Head of caudate nucleus (tissue), 42 donors: Measurements from ENCODE around the gene EIF4E3.

Source experiments
- DNase-seq, 42 donors: peaks; one replicate each; pipeline versions ENCODE4 v3.0.0 to v3.0.0-alpha.2; 2020 to 2021; ENCODE audit warnings: mixed read lengths in 7 of 42
- intact Hi-C: fragments of 100-400 bp; cut with DNase I; formaldehyde crosslinking; loops from one replicate; pipeline ENCODE4 v1.15.0; 2022

Gene EIF4E3

DNA sequence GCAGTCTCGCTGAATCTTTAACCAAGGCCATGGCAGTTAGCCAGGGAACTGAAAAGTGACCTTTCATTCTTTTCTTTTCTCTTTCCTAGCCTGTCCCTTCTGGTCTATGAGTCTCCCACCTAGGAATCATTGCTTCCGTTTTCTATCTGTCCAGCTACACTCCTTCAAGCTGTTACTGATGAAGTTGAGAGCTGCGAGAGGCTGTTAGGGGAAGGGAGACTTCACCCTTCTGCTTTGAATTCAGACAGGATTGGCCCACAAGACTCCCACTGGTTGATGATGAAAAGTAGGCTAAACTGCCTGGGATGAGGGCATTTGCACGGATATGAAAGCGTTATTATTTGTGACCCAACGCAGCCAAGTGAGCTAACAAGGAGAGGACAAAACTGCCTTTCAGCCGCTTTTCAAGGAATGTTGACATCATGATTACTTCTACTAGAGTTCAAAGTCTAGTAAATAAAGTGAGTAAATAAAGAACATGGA is 30.2 kb downstream of the EIF4E3 start:
- DNase-seq: peak in 27 of 42 donors; percentile 19 to 78 (median 50)
- intact Hi-C loops: no loop called here

DNA sequence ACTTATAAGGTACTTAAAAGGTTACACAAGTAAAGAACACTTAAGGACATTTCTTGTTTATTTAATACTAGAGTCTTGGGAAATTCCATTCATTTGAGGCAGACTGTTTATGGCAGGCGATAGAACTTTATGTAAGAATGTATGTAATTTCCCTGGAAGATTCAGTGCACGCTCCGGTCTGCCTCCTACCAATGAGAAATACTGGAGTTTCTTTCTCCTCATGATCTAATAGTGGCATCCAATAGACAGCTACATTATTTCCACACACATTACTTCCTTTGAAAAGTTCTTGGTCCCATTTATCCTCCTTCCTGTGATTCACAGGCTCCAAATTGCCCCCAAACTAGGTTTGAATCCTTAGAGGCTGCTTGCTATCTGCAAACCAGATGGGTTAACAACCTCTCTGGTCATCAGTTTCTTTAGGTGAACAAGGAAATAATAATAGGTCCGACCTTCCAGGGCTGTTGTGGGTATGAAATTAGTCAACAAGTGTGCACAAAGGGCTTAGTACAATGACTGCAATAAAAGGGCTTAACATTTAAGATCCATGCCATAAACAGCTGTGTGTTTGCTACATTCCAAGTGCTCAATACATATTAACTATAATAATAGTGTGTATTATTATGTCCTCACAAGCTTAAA is 30.7 kb downstream of the EIF4E3 start:
- intact Hi-C loops: no loop called here
- DNase-seq: no peak

DNA sequence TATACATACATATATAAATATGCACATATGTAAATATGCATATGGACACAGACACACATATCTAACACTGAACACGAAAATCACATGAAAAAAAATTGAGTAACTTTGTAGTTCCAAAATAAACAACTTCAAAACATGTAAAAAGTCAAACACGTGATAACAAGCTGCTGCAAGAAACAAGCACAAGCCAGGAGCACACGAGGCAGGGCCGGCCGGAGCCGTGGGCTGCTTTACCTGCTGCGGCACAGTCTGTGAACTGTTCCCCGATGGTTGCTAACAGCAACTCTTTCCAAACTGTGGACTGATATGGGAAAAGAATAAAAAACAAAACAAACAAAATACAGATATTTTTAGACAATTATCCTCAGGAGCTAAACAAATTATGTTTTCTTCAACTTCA is 31.6 kb downstream of the EIF4E3 start:
- no peak for DNase-seq
- intact Hi-C loops: no loop called here

GRCh38 chr3:71692139-71692538 is 33.1 kb downstream of the EIF4E3 start:
- no peak for DNase-seq
- intact Hi-C loops: no loop called here

DNA sequence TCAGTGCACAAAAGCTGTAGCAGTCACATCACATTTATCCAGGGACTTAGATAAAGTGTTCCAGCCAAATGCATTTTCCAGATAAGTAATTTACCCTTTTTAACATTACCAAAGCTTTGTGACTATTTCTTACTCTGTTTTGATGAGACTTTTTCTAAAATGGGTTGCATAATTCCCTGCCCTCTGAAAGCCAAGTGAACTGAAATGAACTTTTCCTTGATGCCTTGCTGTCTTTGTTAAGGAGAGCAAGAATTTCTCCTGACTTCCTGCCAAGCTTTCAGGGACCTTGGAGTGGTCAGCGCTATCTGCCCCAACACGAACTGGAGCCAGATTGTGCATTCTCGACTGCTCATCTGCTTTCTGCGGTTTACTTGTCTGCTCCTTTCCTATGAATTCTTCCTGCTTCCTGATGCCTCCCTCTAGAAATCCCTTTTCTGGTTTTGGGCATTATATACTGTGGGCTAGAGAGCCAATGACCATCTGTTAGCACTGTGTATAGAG is 34.8 kb downstream of the EIF4E3 start:
- intact Hi-C loops: no loop called here
- DNase-seq: no peak

DNA sequence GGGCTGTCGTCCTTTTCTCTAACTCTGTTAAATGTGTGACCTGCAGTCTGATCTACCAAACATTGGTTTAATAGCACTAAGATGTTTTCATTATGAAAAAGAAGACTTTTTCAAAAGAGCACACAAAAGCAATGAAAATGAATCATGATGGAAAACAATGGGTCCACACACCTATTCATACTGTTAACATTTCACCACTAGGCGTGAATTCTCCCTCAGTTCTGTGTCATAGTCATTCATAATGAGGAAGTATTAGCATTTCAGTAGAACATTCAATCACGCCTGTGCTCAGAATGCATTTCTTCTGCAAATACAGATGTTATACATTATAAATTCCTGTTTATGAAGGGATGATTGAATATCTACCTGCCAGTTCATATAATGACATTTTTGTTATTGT is 35.9 kb downstream of the EIF4E3 start:
- DNase-seq: no peak
- intact Hi-C loops: no loop called here

GRCh38 chr3:71688121-71688520 is 37.1 kb downstream of the EIF4E3 start:
- intact Hi-C loops: no loop called here
- DNase-seq: no peak

DNA sequence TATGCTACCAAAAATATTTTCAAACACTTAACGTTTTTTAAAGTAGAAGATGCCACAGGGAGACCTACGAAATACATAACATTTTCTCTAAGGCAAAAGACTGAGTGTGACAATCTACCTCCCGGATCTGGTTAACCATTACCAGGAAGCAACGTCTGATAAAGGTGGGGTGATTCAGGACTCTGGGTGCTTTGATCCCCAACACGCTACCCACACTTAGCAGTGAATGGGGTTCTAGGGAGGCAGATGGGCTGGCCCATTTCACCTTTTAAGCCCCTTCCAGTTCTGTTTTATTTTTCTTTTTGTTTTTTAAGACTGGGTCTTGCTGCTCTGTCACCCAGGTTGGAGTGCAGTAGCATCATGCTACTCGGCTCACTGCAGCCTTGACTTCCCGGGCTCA is 39.5 kb downstream of the EIF4E3 start:
- DNase-seq: no peak
- intact Hi-C loops: no loop called here

- intact Hi-C loops: no loop called here
- peak in 17 of 42 donors; percentile 15 to 83 (median 43) for DNase-seq
Measured at GRCh38 chr3:71684757-71685386, 40.3 kb downstream of the EIF4E3 start.

GRCh38 chr3:71684046-71684756 is 41.0 kb downstream of the EIF4E3 start:
- DNase-seq: no peak
- intact Hi-C loops: no loop called here

- DNase-seq: peak; percentile 43 to 85 (median 71)
- intact Hi-C loops: no loop called here
Measured at GRCh38 chr3:71681224-71681668, 44.0 kb downstream of the EIF4E3 start.

DNA sequence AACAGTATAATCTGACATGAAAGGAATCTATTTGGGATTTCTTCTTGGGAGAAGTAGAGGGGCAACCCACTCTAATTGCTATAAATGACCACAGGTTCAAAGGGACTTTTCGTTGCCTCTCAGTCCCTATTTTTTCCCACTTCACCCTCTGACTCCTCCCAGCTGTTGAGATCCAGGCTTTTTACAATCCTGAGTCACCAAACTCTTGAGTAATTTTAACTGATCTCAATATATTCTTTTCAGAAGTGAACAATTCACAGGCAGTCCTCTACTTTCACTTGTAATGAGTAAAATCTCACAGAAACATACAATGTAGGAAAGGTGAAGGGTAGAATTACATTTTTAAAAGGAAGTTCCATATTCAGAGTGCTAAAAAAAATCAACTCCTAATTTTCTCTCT is 44.6 kb downstream of the EIF4E3 start:
- DNase-seq: no peak
- intact Hi-C loops: no loop called here

DNA sequence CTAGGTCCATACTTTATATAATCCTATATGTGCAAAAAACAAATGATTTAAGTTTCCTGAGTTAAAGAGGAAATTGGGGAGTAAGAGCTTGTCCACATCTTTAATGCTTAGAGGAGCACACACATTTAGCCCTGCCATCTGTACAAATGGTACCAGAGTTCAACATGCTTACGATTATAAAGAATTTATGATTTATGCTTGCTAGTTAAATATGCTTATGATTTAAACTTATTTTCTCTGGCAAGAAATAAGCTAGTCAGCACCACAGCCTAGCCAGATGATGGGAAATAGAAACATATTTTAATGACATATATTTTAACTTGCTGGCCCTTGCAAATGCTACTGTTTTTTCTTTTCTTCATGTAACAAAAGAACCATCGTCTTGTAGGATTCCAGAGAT is 48.3 kb downstream of the EIF4E3 start:
- DNase-seq: no peak
- intact Hi-C loops: no loop called here

DNA sequence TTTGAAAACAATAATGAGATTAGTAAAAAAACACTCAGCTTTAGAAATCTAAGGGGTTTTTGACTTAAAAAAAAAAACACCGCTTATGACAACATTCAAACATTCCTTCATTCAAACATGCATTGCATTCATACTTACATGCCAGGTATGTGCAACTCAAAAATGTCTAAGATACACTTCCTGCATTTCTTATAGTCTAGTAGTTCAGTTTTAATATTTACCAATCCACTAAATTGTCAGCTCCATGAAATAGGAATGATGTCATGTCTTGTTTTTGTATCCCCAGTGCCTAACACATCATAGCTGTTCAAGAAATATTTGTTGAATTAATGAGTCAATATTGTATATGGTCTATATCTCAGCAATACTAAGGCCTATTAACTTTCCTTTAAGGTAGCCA is 51.7 kb downstream of the EIF4E3 start:
- DNase-seq: no peak
- intact Hi-C loops: no loop called here

DNA sequence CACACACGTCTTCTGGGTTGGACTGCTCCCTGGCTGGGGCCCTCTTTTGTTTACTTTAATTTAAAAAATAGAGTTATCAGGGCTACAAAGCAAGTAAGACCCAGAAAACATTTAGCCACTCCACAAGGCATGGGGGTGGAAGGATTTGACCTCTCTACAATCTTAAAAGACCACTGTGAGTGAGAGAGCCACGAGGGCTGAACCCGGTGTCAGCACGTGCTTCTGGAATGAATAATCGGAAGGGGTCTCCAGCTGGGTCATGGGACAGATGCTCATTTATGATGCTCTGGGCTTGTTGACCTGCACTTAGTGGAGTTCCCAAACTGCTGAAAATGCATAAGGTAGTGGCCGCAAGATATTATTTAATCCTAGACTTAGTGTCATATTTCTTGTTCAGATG is 52.4 kb downstream of the EIF4E3 start:
- intact Hi-C loops: no loop called here
- DNase-seq: no peak

DNA sequence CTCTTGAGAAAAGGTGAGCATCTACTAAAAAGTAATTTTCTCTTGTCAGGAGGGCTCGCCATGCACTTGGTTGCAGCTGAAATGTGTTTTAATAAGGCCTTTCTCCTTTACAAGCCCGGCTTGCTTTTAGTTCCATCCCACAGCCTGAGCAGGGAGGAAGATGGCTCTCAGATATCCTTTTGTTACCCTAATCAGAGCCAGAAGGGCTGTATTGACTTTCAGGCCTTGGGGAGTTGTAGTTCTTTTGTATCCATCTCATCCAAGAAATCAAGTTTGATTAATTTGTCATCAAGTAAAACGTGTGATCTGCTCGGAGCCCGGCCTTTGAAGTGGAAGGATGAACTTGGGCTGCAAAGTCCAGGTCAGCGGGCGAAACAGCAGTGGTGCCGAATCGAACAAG is 52.9 kb downstream of the EIF4E3 start:
- no peak for DNase-seq
- intact Hi-C loops: no loop called here

DNA sequence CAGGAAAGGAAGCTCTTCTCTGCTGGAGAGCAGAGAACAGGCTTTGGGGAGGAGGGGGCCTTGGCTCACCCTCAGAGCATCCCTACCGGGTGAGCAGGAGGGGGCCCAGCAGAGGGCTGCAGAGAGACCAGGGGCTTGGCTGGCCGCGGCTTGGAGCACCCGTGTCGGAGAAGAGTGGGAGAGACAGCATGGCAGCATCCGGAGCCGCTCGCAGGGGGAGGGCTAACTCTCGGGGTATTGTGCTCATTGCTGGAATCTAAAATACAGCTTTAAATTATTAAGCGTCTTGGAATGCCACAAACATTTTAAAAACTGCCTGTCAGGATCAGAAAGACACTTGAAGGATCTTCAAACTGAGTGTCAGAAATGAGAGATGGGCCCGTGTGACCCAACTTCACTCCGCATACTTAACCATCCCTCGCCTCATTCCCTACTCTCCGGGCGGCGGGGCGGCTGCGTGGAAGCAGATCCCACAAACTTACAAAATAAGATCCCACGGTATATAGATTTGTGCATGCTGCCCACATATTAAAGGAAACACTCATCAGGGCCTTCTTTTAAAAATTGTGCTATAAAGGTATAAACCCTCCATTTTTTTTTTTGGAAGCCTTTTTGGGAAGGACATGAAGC is 53.9 kb downstream of the EIF4E3 start:
- intact Hi-C loops: no loop called here

GRCh38 chr3:71662568-71662967 is 62.6 kb downstream of the EIF4E3 start:
- intact Hi-C loops: no loop called here
- DNase-seq: no peak

More for the DNA sequence above, 53.9 kb downstream of the EIF4E3 start:
- DNase-seq: peak in 9 of 42 donors; percentile 21 to 47 (median 29)

DNA sequence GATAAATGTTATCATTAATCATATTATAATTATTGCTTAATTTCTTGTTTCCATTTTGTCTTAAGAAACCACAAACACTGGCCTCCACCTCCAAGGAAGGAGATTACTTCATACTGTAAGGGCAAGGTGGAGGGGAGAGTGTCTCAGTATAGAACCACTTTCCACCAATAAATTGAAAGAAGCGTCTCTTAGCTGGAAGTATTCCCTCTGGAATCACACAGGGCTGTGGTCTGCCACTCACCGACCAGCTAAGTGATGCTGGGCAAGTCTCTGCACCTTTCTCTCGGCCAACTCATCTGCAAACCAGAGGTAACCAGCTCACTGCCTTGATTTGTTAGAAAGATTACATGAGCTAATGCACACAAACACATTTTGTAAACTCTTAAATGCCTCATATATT is 63.1 kb downstream of the EIF4E3 start:
- intact Hi-C loops: no loop called here
- DNase-seq: no peak
